GM12878 (cell line): ENCODE data around the gene EFHC1. TPM values are rescaled to one million over a fixed set of nuclear protein-coding genes. Genes with fewer than 3 reads are reported as not detected.

Experiments
- ATAC-seq: fragments of 200-7000 bp; cut with Tn5 transposase; 3 replicates; pipeline ENCODE4 v1.9.1; 2020; ENCODE audit warnings: mild to moderate bottlenecking, moderate library complexity
- BruUV-seq: library from RNA; stranded (reverse); fragments of 400-500 nt; replicated peaks from 2 replicates; lab custom pipeline; 2021; lab: Mats Ljungman, UMichigan
- CTCF ChIA-PET: fragments of 300-600 bp; sonication (Branson Sonifier 250); formaldehyde crosslinking; extraction: SDS; loops from one replicate; lab custom pipeline; 2021; ENCODE audit warnings: inconsistent platforms; lab: Yijun Ruan, JAX
- POLR2A ChIA-PET: fragments of 350-600 bp; formaldehyde crosslinking; extraction: SDS; loops from one replicate; lab custom pipeline; 2021; ENCODE audit warnings: inconsistent platforms; lab: Charles Lee
- RAD21 ChIA-PET: fragments of 300-600 bp; sonication (Branson Sonifier 250); formaldehyde crosslinking; loops from one replicate; lab custom pipeline; 2023; ENCODE audit warnings: antibody characterized with exemption; ENCODE audit not compliant: unreplicated experiment; lab: Charles Lee
- SMC1A ChIA-PET: fragments of 300-600 bp; sonication (Branson Sonifier 250); formaldehyde crosslinking; loops from one replicate; lab custom pipeline; 2023; ENCODE audit not compliant: unreplicated experiment, uncharacterized antibody; lab: Charles Lee
- DNase-seq: peaks from one replicate; pipeline ENCODE4 v3.0.0-alpha.2; 2011; ENCODE audit warnings: low read depth, low spot score
- FAIRE-seq: peaks from 3 replicates; lab custom pipeline; 2011; peaks lifted over from hg19 to GRCh38; lab: Jason Lieb, UNC
- H2AFZ ChIP-seq: 2 replicates; pipeline ENCODE4 v1.6.0; 2011; ENCODE audit warnings: low read depth, low read length, control low read depth; ENCODE audit not compliant: control insufficient read depth
- H3K27ac ChIP-seq: 2 replicates; pipeline ENCODE4 v1.5.1; 2011; ENCODE audit warnings: control low read depth; ENCODE audit not compliant: control insufficient read depth, insufficient read depth
- H3K27me3 ChIP-seq, 2 experiments: replicated peaks in 1 of 2; 2 replicates each; pipeline versions ENCODE4 v1.6.0 to v1.6.1; 2011; ENCODE audit warnings: low read length in 1 of 2; ENCODE audit not compliant: control insufficient read depth in 2 of 2, insufficient read depth in 2 of 2
- H3K36me3 ChIP-seq, 2 experiments: 2 replicates each; pipeline ENCODE4 v1.5.1; 2011; ENCODE audit warnings: low read length in 1 of 2; ENCODE audit not compliant: control insufficient read depth in 2 of 2, insufficient read depth in 2 of 2
- H3K4me1 ChIP-seq: 2 replicates; pipeline ENCODE4 v1.6.1; 2011; ENCODE audit warnings: mild to moderate bottlenecking, low read length, moderate library complexity, mixed read lengths; ENCODE audit not compliant: control insufficient read depth, insufficient read depth
- H3K4me2 ChIP-seq: 2 replicates; pipeline ENCODE4 v1.6.0; 2011; ENCODE audit warnings: control low read depth; ENCODE audit not compliant: control insufficient read depth, insufficient read depth
- H3K4me3 ChIP-seq: fragments of 200-600 bp; sonication (generic); 2 replicates; pipeline ENCODE4 v1.5.1; 2016
- H3K79me2 ChIP-seq: 2 replicates; pipeline ENCODE4 v1.6.0; 2011; ENCODE audit warnings: low read length; ENCODE audit not compliant: control insufficient read depth, insufficient read depth
- H3K9ac ChIP-seq: 2 replicates; pipeline ENCODE4 v1.8.0; 2011; ENCODE audit warnings: low read length, control low read depth, mixed read lengths; ENCODE audit not compliant: control insufficient read depth, insufficient read depth
- H3K9me3 ChIP-seq: replicated peaks from 3 replicates; pipeline ENCODE4 v1.5.1; 2011; ENCODE audit warnings: mild to moderate bottlenecking, low read length; ENCODE audit not compliant: control insufficient read depth, insufficient read depth
- H4K20me1 ChIP-seq: 2 replicates; pipeline ENCODE4 v1.6.0; 2011; ENCODE audit not compliant: control insufficient read depth, insufficient read depth
- CEBPB ChIP-seq, 2 experiments: fragments of 150-350 bp in 1 of 2; IDR thresholded peaks; 2 replicates each; pipeline ENCODE4 v1.6.1; 2012 to 2014; ENCODE audit warnings: low read depth in 2 of 2, low read length in 2 of 2, borderline replicate concordance in 1 of 2, inconsistent platforms in 1 of 2
- CREM ChIP-seq: IDR thresholded peaks from 2 replicates; pipeline ENCODE4 v1.6.1; 2014; ENCODE audit warnings: antibody characterized with exemption, low read depth
- IKZF2 ChIP-seq, 2 experiments: fragments of 450-650 bp; IDR thresholded peaks; 2 replicates each; pipeline ENCODE4 v1.6.1; 2017; ENCODE audit warnings: mild to moderate bottlenecking in 2 of 2, moderate library complexity in 2 of 2
- IRF3 ChIP-seq: fragments of 450-650 bp; IDR thresholded peaks from 2 replicates; pipeline ENCODE4 v1.6.1; 2014; ENCODE audit warnings: mild to moderate bottlenecking
- NRF1 ChIP-seq: conservative IDR thresholded peaks from 2 replicates; pipeline ENCODE4 v1.6.1; 2011; ENCODE audit warnings: mild to moderate bottlenecking, low read depth, low read length, improper control_type of control experiment
- SUPT20H ChIP-seq: IDR thresholded peaks from 2 replicates; pipeline ENCODE4 v1.6.1; 2011; ENCODE audit warnings: low read depth, mild to moderate bottlenecking, low read length, moderate library complexity, borderline replicate concordance; ENCODE audit not compliant: control insufficient read depth
- TBL1XR1 ChIP-seq: IDR thresholded peaks from 2 replicates; pipeline ENCODE4 v1.6.1; 2012; ENCODE audit warnings: low read depth, low read length, improper control_type of control experiment
- ZBTB11 ChIP-seq: fragments of 450-650 bp; formaldehyde crosslinking; IDR thresholded peaks from 2 replicates; pipeline ENCODE4 v1.5.0; 2022; ENCODE audit warnings: mild to moderate bottlenecking, missing genetic modification characterization
- ZNF24 ChIP-seq: fragments of 450-650 bp; IDR thresholded peaks from 2 replicates; pipeline ENCODE4 v1.6.1; 2017; ENCODE audit warnings: antibody characterized with exemption, mild to moderate bottlenecking
- ZNF622 ChIP-seq: fragments of 450-650 bp; IDR thresholded peaks from 2 replicates; pipeline ENCODE4 v1.6.1; 2017; ENCODE audit warnings: mild to moderate bottlenecking, inconsistent platforms
- WGBS: methylation state at CpG from one replicate; pipeline ENCODE4 v1.1.6; 2016; ENCODE audit warnings: low lambda C conversion rate; ENCODE audit not compliant: insufficient replicate concordance, insufficient coverage; ENCODE audit errors: missing lambda C conversion rate; 5-methylcytosine and 5-hydroxymethylcytosine counted together
- in situ Hi-C: fragments of 300-500 bp; cut with MboI; formaldehyde crosslinking; loops from 9 replicates; pipeline ENCODE4 v1.14.3; 2018; ENCODE audit warnings: mixed read lengths
- intact Hi-C: fragments of 100-400 bp; cut with micrococcal nuclease; formaldehyde crosslinking; loops from one replicate; pipeline ENCODE4 v1.14.2; 2022; ENCODE audit not compliant: unreplicated experiment
- polyA plus RNA-seq, 11 experiments: library from polyadenylated mRNA; depleted of rRNA in 4 of 11; unstranded in 6 of 11; stranded (reverse) in 5 of 11; fragments of >200 nt; fragmentation: Nextera tagmentation in 4 of 11; fragmentation: Illumina TruSeq in 1 of 11; extraction: Ambion mirVana in 4 of 11; extraction: Trizol in 1 of 11; gene quantifications; 1 replicate in 1 of 11; 2 replicates in 10 of 11; pipeline versions ENCODE4 v1.2.1 to v1.2.3, GENCODE V29; 2011 to 2016; ENCODE audit warnings: inconsistent platforms in 2 of 11, missing spikeins in 2 of 11, low read depth in 1 of 11
- total RNA-seq, 4 experiments: library from RNA; depleted of rRNA in 3 of 4; stranded (reverse); fragments of >200 nt in 3 of 4; fragmentation: Illumina TruSeq in 1 of 4; extraction: Trizol in 1 of 4; gene quantifications; 2 replicates each; pipeline versions ENCODE4 v1.2.1 to v1.2.3, GENCODE V29; 2013 to 2021

The EFHC1 gene
- total and polyA plus RNA-seq, 10 of the 15 experiments (the other 5 are each of a cell fraction or from before 2014, with no cell fraction given), result 5.5 to 14.5 (median 8.8) TPM

GRCh38 chr6:52538252-52538900 is 118.2 kb downstream of the EFHC1 start:
- intact Hi-C loops (no loop called here), in situ Hi-C loops (no loop called here)
- H3K27ac ChIP-seq, result peak overlapping the region; percentile 85
- H3K4me2 ChIP-seq, result peak overlapping the region; percentile 95
- peaks cover 7% of the 10 kb centered on the region for H3K79me2 ChIP-seq
- H3K9ac ChIP-seq, result no peak overlapping the region; the same call in 1 of the 2 replicates
- no peaks in the 10 kb centered on the region for H3K27me3 ChIP-seq
- no TSS peak for BruUV-seq
- H2AFZ ChIP-seq, result no peak overlapping the region
- ChIA-PET SMC1A (interaction anchor here (1.1 to 5.5 kb wide), 4 partner anchors 33 to 119 kb away, joined by 3 to 51 read pairs (median 12); partner anchors contain the start of genes EFHC1 and TRAM2), POLR2A (interaction anchor here (0.9 to 2.4 kb wide), 2 partner anchors 37 to 40 kb away, joined by 3 to 14 read pairs; no protein-coding TSS in a partner anchor), CTCF (interaction anchor here (1.3 to 1.5 kb wide), 2 partner anchors 13 to 114 kb away, joined by 4 to 5 read pairs; no protein-coding TSS in a partner anchor), RAD21 (interaction anchor here (3.6 kb wide), 1 partner anchor 40 kb away, joined by 22 read pairs; no protein-coding TSS in a partner anchor)
- peaks cover 42% of the 10 kb centered on the region for H3K4me1 ChIP-seq
- no peaks in the 10 kb centered on the region for H3K9me3 ChIP-seq
- TF ChIP-seq ZNF622, result no peak
- no peak for TF ChIP-seq IRF3
- TF ChIP-seq ZNF24, result no peak
- no peak for TF ChIP-seq CEBPB (IDR thresholded peaks at IDR 0.05; ENCODE audit: borderline replicate concordance in 1 of 2, low read depth in 2 of 2, low read length in 2 of 2)
- no peak for TF ChIP-seq ZBTB11 (CRISPR knock-in tag)
- TF ChIP-seq SUPT20H, result no peak
- no peak for TF ChIP-seq CREM
- no peak for TF ChIP-seq IKZF2 (IDR thresholded peaks at IDR 0.05)
- TF ChIP-seq TBL1XR1, result no peak
- no peak for TF ChIP-seq NRF1
- 0 out of 4 replicates have a peak, but pooled peaks cover 0 to 2% of the 10 kb centered on the region in 2 experiments for H3K36me3 ChIP-seq
- WGBS, result 97% methylated on average over 5 of the region's 5 CpGs
- H3K4me3 ChIP-seq, result no peak overlapping the region
- no peaks in the 10 kb centered on the region for H4K20me1 ChIP-seq
- FAIRE-seq (no peak), ATAC-seq (no peak), DNase-seq (no peak)
